ENCODE measurements around the gene EDN1.

- no peak for TF ChIP-seq POLR2A (IDR thresholded peaks at IDR 0.05)
- TF ChIP-seq, protein P1, sequence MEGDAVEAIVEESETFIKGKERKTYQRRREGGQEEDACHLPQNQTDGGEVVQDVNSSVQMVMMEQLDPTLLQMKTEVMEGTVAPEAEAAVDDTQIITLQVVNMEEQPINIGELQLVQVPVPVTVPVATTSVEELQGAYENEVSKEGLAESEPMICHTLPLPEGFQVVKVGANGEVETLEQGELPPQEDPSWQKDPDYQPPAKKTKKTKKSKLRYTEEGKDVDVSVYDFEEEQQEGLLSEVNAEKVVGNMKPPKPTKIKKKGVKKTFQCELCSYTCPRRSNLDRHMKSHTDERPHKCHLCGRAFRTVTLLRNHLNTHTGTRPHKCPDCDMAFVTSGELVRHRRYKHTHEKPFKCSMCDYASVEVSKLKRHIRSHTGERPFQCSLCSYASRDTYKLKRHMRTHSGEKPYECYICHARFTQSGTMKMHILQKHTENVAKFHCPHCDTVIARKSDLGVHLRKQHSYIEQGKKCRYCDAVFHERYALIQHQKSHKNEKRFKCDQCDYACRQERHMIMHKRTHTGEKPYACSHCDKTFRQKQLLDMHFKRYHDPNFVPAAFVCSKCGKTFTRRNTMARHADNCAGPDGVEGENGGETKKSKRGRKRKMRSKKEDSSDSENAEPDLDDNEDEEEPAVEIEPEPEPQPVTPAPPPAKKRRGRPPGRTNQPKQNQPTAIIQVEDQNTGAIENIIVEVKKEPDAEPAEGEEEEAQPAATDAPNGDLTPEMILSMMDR (IDR thresholded peaks at IDR 0.05): no peak
These were observed 50.3 kb downstream of the EDN1 start for GRCh38 chr6:12340488-12340818.

All from breast epithelium (tissue), 3 donors.